ENCODE results near the gene MTERF4. TPM values are rescaled to one million over a fixed set of nuclear protein-coding genes. Genes with fewer than 3 reads are reported as not detected.

The MTERF4 gene
- total RNA-seq, 1 experiment from 2014 or later: 29.0 TPM

GRCh38 chr2:241088791-241089732, 13.0 kb downstream of the MTERF4 start:
- DNase-seq (ENCODE audit: low spot score): no peak

- DNase-seq (ENCODE audit: low spot score): no peak
Measured at GRCh38 chr2:241088376-241088775, 13.7 kb downstream of the MTERF4 start.

- DNase-seq (ENCODE audit: low spot score): no peak
Measured at GRCh38 chr2:241087420-241088268, 14.4 kb downstream of the MTERF4 start.

- DNase-seq (ENCODE audit: low spot score): no peak
Measured at GRCh38 chr2:241084856-241085444, 17.1 kb downstream of the MTERF4 start.

GRCh38 chr2:241083091-241083415, 19.0 kb downstream of the MTERF4 start:
- DNase-seq (ENCODE audit: low spot score): no peak

- no peak for DNase-seq (ENCODE audit: low spot score)
Measured at GRCh38 chr2:241082341-241083090, 19.6 kb downstream of the MTERF4 start.

DNA sequence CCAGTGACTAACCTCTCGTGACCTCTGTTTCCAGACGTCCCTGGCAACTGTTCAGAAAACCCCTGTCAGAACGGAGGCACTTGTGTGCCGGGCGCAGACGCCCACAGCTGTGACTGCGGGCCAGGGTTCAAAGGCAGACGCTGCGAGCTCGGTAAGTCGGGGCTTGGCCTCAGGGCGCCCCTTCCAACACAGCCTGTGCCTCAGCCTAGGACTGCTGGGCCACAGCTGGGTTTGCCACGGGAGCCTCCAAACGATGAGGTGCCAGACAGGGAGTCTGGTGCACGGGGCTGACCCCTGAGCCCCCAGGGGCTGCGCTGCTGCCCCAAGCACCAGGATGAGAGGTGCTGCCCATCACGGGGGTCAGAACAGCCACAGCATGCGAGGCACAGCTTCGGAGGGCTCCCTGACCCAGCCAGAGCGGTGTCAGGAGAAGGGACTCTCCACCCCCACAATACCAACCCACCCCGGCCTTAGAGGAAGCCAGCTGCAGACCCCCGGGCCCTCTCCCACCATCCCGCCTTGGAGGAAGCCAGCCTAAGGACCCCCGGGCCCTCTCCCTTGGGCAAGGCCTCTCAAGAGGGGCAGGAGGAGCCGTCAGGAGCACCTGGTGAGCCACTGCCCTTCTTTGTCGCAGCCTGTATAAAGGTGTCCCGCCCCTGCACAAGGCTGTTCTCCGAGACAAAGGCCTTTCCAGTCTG, 20.3 kb downstream of the MTERF4 start:
- DNase-seq (ENCODE audit: low spot score): no peak

DNA sequence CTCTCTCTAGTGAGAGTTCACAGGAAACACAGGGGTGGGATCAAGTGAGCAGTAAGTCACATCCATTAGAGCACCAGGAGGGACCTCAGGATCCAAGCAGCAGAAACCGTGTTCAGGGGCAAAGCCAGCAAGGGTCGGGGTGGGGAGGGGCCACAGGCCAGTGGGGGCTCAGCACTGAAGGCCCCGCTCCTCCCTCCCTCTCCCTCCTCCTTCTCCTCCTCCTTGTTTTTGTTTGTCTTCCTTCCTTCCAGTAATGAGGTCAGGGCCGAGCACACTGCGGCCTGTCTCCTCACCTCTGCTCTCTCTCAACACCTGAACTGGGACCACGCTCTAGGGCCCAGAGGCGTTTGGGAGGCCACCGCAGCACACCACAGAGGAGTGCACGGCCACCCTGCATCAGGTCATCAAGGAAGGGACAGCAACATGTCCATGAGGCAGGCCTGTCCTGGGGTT, 20.9 kb downstream of the MTERF4 start:
- DNase-seq (ENCODE audit: low spot score): no peak

DNA sequence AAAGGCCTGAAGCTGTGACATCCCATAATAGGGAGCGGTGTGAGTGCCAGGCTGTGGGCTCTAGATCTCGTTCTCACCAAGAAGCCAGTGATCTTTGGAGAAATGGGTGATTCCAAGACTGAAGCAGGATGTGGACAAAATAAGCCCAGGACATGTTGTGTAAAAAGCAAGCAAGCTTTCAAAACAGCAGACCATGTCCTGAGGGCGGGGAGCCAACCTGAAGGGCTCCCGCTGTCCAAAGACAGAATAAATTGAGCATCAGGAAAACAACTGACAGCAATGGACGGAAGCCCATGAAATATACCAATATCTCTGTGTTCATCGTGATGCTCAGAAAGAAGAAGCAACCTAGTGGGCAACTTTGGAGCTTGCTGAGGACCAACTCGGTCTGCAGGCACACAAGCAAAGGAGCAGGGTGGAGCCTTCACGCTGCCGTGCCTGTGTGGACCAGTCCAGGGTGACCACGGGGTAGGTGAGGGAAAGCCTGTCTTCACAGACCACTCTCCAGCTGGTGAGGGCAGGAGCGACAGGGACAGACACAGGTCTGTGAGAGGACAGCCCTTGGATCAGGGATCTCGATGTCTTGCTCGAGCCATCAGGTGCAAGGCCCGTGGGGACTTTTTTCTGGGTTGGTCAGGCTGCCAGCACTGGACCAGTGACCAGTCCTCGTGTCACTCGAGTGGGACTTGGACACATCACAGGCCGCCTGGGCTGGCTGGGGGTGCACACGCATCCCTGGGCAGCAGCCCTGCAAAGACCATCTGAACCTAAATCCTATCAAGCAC, 21.5 kb downstream of the MTERF4 start:
- no peak for DNase-seq (ENCODE audit: low spot score)

GRCh38 chr2:241074901-241075540, 27.1 kb downstream of the MTERF4 start:
- no peak for DNase-seq (ENCODE audit: low spot score)

DNA sequence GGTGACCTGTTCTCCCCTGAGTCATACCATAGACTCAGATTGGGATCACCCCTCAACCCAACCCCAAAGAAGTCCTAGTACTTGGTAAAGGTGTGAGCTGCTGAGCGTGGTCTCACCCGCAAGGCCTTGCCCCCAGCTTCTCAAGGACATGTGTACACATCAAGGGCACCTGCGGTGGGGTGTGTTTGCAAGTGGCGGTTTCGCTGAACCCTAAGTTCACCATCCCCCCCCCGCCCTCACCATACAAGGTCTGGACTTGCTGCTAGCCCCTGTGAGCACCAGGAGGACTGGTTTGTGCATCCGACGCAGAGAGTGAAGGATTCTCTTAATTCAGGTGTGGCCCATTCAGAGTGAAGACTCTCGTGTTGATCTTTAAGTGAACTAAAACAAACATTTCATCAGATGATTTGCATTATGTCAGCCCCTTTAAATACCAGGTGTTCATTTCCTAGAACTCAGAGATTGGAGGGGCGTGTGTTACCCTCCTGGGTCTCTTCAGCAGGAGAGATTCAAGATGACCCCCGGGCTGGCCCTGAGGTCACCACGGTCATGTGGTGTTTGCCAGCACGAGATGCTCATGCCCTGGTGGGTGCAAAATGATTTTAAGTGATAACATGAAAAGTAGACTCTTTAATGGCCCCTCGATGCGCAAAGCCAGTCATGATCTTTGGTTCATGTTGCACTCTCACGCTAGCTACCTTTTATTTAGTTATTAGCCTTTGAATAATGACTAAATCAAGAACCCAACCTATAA, 27.8 kb downstream of the MTERF4 start:
- no peak for DNase-seq (ENCODE audit: low spot score)

GRCh38 chr2:241073166-241074064, 28.7 kb downstream of the MTERF4 start:
- DNase-seq (ENCODE audit: low spot score): no peak

DNA sequence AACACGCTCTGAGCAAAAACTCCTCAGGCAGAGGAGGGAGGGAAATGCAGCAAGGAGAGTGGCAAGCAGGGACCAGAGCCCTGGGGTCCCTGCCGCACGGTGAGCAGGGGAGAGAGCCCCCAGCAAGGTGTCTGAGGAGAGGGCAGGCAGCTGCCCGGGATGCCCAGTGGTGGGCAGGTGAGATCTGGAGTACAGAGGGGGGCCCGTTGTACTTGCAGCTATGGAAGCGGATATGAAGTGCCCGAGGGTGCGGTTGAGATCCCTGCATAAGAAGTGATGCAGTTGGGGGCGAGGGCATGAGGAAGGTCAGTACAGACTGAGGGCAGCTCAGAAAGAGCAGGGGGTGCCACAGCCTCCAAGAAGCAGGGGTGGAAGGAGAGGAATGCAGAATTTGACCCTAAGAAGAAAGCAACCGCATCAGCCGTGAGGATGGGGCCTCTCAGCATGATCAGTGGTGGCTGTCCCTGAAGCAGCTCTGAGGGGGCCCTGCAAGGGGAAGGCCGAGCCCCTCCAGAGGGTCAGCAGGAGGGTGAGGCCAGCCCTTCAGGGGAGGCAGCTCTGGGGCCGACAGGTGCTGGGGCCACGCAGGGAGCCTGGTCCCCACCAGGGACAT, 29.4 kb downstream of the MTERF4 start:
- DNase-seq (ENCODE audit: low spot score): no peak

DNA sequence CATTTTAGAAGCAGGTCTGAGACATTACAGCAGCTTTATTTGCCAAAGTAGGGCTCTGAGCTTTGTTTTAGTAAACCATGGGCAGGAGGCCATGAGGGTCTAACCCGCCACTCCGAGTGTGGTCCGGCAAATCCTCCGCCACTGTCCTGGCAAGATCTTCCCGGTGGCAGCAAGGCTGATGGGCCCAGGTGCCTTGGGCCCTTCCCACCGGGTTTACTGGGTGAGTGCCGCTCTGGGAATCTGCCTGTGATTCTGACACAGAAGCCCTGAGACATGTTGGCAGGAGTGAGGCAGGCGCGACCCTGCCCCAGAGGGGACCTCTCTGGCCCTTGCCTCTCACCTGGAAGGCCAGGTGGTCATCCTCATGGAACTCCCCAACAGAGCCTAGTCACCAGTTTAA, 29.9 kb downstream of the MTERF4 start:
- DNase-seq (ENCODE audit: low spot score): no peak

DNA sequence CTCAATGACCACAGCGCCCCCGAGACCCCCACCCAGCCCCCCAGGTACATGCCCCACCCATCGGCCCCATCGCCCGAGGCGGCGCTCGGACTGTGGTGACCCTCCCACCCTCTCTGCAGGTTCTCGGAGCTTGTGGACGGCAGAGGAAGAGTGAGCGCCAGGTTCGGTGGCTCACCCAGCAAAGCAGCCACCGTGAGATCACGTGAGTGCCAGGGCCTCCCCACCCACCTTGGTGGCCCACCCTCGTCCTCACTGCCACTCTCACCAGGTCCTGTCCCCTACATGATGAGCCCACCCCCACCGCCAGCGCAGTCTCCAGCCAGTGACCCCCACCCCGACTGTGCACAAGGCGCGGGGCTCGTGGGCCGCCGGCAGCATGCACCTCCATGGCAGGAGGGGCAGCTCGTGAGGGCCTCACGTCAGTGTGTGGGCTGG, 30.4 kb downstream of the MTERF4 start:
- DNase-seq (ENCODE audit: low spot score): no peak

GRCh38 chr2:241070811-241071676, 31.0 kb downstream of the MTERF4 start:
- no peak for DNase-seq (ENCODE audit: low spot score)
